Activated CD8-positive, alpha-beta T cell treated with anti-CD3 and anti-CD28 coated beads for 36 hours (primary cell): ENCODE measurements around the gene PRR15L. TPM values are rescaled to one million over a fixed set of nuclear protein-coding genes. Genes with fewer than 3 reads are reported as not detected.

Experiments
- ATAC-seq: fragments of 200-7000 bp; cut with Tn5 transposase; one replicate; pipeline ENCODE4 v1.10.0; 2021; ENCODE audit warnings: mild to moderate bottlenecking, moderate library complexity
- CTCF ChIA-PET: fragments of 350-600 bp; sonication (Branson Sonifier 250); formaldehyde crosslinking; loops from one replicate; lab custom pipeline; 2021; ENCODE audit warnings: antibody characterized with exemption; lab: Charles Lee
- POLR2A ChIA-PET: fragments of 350-600 bp; sonication (Branson Sonifier 250); formaldehyde crosslinking; loops from one replicate; lab custom pipeline; 2021; ENCODE audit warnings: antibody characterized with exemption; lab: Charles Lee
- DNase-seq: peaks from one replicate; pipeline ENCODE4 v3.0.0-alpha.2; 2020
- H3K27ac Mint-ChIP-seq: one replicate; pipeline ENCODE4 v1.8.0; 2021; ENCODE audit warnings: mild to moderate bottlenecking, mixed read lengths
- H3K27me3 Mint-ChIP-seq: one replicate; pipeline ENCODE4 v1.8.0; 2021; ENCODE audit warnings: mixed read lengths
- H3K36me3 Mint-ChIP-seq: one replicate; pipeline ENCODE4 v1.8.0; 2021; ENCODE audit warnings: low read depth, mixed read lengths
- H3K4me1 Mint-ChIP-seq: one replicate; pipeline ENCODE4 v1.8.0; 2021; ENCODE audit warnings: low read depth, mixed read lengths
- H3K4me3 Mint-ChIP-seq: one replicate; pipeline ENCODE4 v1.8.0; 2021; ENCODE audit warnings: mild to moderate bottlenecking, moderate library complexity, mixed read lengths
- H3K9me3 Mint-ChIP-seq: one replicate; pipeline ENCODE4 v1.8.0; 2021; ENCODE audit warnings: mixed read lengths
- intact Hi-C: fragments of 100-400 bp; cut with micrococcal nuclease; formaldehyde crosslinking; loops from one replicate; pipeline ENCODE4 v1.10.0; 2022
- total RNA-seq, 2 experiments: library from RNA; stranded (reverse); gene quantifications; one replicate each; pipeline ENCODE4 v1.2.3, GENCODE V29; 2021
- TF ChIP-seq, protein P1 (sequence below): fragments of 200-600 bp; IDR thresholded peaks from one replicate; pipeline ENCODE4 v1.8.0; 2022; ENCODE audit warnings: antibody characterized with exemption, mild to moderate bottlenecking

PRR15L gene
- total RNA-seq, 2 experiments from 2014 or later = not detected

DNA sequence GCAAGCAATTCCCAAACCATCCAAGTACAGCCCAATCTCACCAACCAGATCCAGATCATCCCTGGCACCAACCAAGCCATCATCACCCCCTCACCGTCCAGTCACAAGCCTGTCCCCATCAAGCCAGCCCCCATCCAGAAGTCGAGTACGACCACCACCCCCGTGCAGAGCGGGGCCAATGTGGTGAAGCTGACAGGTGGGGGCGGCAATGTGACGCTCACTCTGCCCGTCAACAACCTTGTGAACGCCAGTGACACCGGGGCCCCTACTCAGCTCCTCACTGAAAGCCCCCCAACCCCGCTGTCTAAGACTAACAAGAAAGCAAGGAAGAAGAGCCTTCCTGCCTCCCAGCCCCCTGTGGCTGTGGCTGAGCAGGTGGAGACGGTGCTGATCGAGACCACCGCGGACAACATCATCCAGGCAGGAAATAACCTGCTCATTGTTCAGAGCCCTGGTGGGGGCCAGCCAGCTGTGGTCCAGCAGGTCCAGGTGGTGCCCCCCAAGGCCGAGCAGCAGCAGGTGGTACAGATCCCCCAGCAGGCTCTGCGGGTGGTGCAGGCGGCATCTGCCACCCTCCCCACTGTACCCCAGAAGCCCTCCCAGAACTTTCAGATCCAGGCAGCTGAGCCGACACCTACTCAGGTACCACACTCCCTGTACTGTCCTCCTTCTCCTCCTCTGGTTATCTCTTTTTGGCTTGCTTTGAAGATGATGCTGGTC, 41.0 kb downstream of the PRR15L start:
- Mint-ChIP-seq H3K27me3 (no peaks in the 10 kb centered on the region), H3K4me1 (peaks cover 3% of the 10 kb centered on the region), H3K4me3 (no peak overlapping the region), H3K27ac (no peak overlapping the region), H3K9me3 (no peaks in the 10 kb centered on the region), H3K36me3 (peaks cover 2% of the 10 kb centered on the region)
- no peak for ATAC-seq
- TF ChIP-seq, protein P1, sequence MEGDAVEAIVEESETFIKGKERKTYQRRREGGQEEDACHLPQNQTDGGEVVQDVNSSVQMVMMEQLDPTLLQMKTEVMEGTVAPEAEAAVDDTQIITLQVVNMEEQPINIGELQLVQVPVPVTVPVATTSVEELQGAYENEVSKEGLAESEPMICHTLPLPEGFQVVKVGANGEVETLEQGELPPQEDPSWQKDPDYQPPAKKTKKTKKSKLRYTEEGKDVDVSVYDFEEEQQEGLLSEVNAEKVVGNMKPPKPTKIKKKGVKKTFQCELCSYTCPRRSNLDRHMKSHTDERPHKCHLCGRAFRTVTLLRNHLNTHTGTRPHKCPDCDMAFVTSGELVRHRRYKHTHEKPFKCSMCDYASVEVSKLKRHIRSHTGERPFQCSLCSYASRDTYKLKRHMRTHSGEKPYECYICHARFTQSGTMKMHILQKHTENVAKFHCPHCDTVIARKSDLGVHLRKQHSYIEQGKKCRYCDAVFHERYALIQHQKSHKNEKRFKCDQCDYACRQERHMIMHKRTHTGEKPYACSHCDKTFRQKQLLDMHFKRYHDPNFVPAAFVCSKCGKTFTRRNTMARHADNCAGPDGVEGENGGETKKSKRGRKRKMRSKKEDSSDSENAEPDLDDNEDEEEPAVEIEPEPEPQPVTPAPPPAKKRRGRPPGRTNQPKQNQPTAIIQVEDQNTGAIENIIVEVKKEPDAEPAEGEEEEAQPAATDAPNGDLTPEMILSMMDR = no peak
- ChIA-PET POLR2A (interaction anchor here (1.6 kb wide), 1 partner anchor 21 kb away, joined by 10 read pairs; the partner anchor contains the start of gene SP2), CTCF (no interaction called here)
- DNase-seq = no peak
- intact Hi-C loops = no loop called here

DNA sequence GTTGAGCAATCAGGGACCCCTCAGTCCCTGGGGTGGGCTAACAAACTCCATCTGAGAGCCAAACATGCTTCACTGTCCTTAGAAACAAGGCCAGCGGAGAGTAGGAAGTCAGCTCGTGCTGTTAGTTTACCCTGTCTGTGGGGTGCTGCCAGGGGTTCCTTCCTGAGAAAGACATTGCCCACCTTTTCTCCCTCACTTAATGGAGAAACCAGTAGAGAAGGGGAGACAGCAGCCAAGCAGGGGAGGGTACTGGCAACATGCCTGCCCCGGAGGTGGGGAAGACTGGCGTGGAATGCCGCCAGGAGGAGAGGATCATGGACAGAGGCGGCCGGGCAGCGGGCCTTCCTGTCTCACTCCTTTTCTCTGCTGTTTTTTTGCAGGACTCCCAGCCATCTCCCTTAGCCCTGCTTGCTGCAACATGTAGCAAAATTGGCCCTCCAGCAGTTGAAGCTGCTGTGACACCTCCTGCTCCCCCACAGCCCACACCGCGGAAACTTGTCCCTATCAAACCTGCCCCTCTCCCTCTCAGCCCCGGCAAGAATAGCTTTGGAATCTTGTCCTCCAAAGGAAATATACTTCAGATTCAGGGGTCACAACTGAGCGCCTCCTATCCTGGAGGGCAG, 41.8 kb downstream of the PRR15L start:
- H3K27ac Mint-ChIP-seq = no peak overlapping the region
- no peak overlapping the region for H3K4me3 Mint-ChIP-seq
- intact Hi-C loops = no loop called here
- POLR2A ChIA-PET = interaction anchor here (0.5 to 1.6 kb wide), 2 partner anchors 21 to 53 kb away, joined by 3 to 10 read pairs; partner anchors contain the start of gene SP2
- H3K4me1 Mint-ChIP-seq = peaks cover 3% of the 10 kb centered on the region
- H3K27me3 Mint-ChIP-seq = no peaks in the 10 kb centered on the region
- ATAC-seq (no peak), DNase-seq (no peak)
- TF ChIP-seq, protein P1 = no peak
- H3K9me3 Mint-ChIP-seq = no peaks in the 10 kb centered on the region
- CTCF ChIA-PET = no interaction called here
- peaks cover 1% of the 10 kb centered on the region for H3K36me3 Mint-ChIP-seq

DNA sequence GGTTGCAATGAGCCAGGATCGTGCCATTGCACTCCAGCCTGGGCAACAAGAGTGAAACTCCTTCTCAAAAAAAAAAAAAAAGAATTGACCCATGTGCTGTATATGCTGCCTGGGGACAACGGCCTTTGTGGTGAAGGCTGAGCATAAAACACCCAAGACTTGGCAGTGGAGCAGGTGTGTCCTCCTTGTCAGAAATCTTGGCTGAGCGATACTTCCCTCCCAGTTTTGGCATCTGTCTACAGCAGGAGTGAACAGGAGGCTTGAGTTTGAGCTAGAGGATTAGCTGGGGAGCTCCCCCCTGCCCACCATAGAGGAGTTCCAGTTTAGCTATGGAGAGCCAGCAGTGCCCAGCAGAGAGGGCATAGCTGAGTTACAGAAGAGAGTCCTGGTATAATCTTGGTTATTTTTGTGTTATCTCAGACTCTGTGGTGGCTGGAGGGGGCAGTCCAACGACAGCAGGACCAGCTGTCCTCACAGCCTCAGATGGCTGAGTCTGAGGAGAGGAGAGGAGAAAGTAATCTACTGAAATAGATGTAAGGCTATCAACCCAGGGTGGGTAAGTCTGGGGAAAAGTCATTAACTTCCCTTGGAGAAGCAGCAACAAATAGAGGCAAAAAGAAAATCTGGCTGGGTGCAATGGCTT, 43.3 kb downstream of the PRR15L start:
- TF ChIP-seq, protein P1 = no peak
- Mint-ChIP-seq H3K27me3 (no peaks in the 10 kb centered on the region), H3K36me3 (no peaks in the 10 kb centered on the region), H3K27ac (no peak overlapping the region), H3K4me3 (no peak overlapping the region), H3K9me3 (no peaks in the 10 kb centered on the region), H3K4me1 (peaks cover 6% of the 10 kb centered on the region)
- intact Hi-C loops = no loop called here
- no peak for DNase-seq
- ChIA-PET POLR2A (no interaction called here), CTCF (interaction anchor here (1.0 to 1.5 kb wide), 2 partner anchors 24 to 73 kb away, joined by 3 to 4 read pairs; partner anchors contain the start of gene SCRN2)
- ATAC-seq = no peak

GRCh38 chr17:47913050-47913449, 44.6 kb downstream of the PRR15L start:
- H3K27ac Mint-ChIP-seq = no peak overlapping the region
- TF ChIP-seq, protein P1 = no peak
- H3K27me3 Mint-ChIP-seq = no peaks in the 10 kb centered on the region
- H3K4me1 Mint-ChIP-seq = peaks cover 9% of the 10 kb centered on the region
- intact Hi-C loops = no loop called here
- peaks cover 6% of the 10 kb centered on the region for H3K36me3 Mint-ChIP-seq
- H3K9me3 Mint-ChIP-seq = no peaks in the 10 kb centered on the region
- no peak for ATAC-seq
- no peak for DNase-seq
- H3K4me3 Mint-ChIP-seq = no peak overlapping the region
- POLR2A ChIA-PET = no interaction called here
- CTCF ChIA-PET = interaction anchor here (1.1 kb wide), 1 partner anchor 24 kb away, joined by 3 read pairs; no protein-coding TSS in a partner anchor
